KMS-11 (cell line): Measurements from ENCODE around the gene SPEM3.

Source experiments
- H2AFZ ChIP-seq: fragments of 200-600 bp; sonication (generic); 2 replicates; pipeline ENCODE4 v1.6.1; 2016; ENCODE audit warnings: antibody characterized with exemption, mixed run types, low read depth
- H3K27ac ChIP-seq: fragments of 200-600 bp; sonication (generic); 2 replicates; pipeline ENCODE4 v1.6.1; 2016; ENCODE audit warnings: mild to moderate bottlenecking, mixed run types
- H3K27me3 ChIP-seq: fragments of 200-600 bp; sonication (generic); 2 replicates; pipeline ENCODE4 v1.6.1; 2017; ENCODE audit warnings: mild to moderate bottlenecking, low read depth, mixed run types, moderate library complexity; ENCODE audit not compliant: insufficient read depth
- H3K36me3 ChIP-seq: fragments of 200-600 bp; sonication (generic); 2 replicates; pipeline ENCODE4 v1.6.1; 2017; ENCODE audit warnings: mild to moderate bottlenecking, mixed run types; ENCODE audit not compliant: insufficient read depth
- H3K4me1 ChIP-seq: fragments of 200-600 bp; sonication (generic); 2 replicates; pipeline ENCODE4 v1.6.1; 2016; ENCODE audit warnings: mild to moderate bottlenecking, low read depth, mixed run types; ENCODE audit not compliant: poor library complexity, severe bottlenecking
- H3K4me2 ChIP-seq: fragments of 200-600 bp; sonication (generic); 2 replicates; pipeline ENCODE4 v1.7.0; 2016; ENCODE audit warnings: mild to moderate bottlenecking, mixed run types
- H3K4me3 ChIP-seq: fragments of 200-600 bp; sonication (generic); IDR thresholded peaks from 2 replicates; pipeline ENCODE4 v1.6.1; 2017; ENCODE audit warnings: low read depth, low read length, mixed read lengths; ENCODE audit not compliant: insufficient read depth
- H3K79me2 ChIP-seq: fragments of 200-600 bp; sonication (generic); 2 replicates; pipeline ENCODE4 v1.6.1; 2016; ENCODE audit warnings: low read depth, mixed run types; ENCODE audit not compliant: insufficient read depth
- H3K9ac ChIP-seq: fragments of 200-600 bp; sonication (generic); 2 replicates; pipeline ENCODE4 v1.6.1; 2016; ENCODE audit warnings: mild to moderate bottlenecking, mixed run types
- H4K20me1 ChIP-seq: fragments of 200-600 bp; sonication (generic); 2 replicates; pipeline ENCODE4 v1.6.1; 2016; ENCODE audit warnings: mild to moderate bottlenecking, mixed run types; ENCODE audit not compliant: insufficient read depth
- TF ChIP-seq, protein P1 (sequence below): fragments of 200-600 bp; sonication (generic); conservative IDR thresholded peaks from 2 replicates; pipeline ENCODE4 v1.6.1; 2017; ENCODE audit warnings: low read depth, mild to moderate bottlenecking, antibody characterized with exemption, low read length, moderate library complexity, mixed read lengths

SPEM3 gene

DNA sequence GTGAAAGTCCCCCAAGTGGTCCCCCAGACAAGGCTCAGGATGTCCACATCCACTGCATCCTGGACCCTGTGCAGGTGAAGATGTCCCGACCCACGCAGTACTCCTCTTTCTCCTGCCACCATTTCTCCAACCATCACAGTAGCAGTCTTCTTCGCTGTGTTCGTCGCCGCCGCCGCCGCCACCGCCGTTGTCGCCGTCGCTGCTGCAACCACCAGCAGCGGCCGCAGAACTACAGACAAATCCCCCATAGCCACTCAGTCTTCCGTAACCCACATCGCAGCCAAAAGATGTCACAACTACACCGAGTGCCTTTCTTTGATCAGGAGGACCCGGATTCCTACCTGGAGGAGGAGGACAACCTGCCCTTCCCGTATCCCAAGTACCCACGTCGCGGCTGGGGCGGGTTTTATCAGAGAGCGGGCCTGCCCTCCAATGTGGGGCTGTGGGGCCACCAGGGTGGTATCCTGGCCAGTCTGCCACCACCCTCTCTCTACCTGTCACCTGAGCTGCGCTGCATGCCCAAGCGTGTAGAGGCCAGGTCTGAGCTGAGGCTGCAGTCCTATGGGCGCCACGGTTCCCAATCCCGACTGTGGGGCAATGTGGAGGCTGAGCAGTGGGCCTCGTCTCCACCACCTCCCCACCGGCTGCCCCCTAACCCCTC, 2.3 kb upstream of the SPEM3 start:
- no peaks in the 10 kb centered on the region for H3K36me3 ChIP-seq
- H4K20me1 ChIP-seq: no peaks in the 10 kb centered on the region
- TF ChIP-seq, protein P1, sequence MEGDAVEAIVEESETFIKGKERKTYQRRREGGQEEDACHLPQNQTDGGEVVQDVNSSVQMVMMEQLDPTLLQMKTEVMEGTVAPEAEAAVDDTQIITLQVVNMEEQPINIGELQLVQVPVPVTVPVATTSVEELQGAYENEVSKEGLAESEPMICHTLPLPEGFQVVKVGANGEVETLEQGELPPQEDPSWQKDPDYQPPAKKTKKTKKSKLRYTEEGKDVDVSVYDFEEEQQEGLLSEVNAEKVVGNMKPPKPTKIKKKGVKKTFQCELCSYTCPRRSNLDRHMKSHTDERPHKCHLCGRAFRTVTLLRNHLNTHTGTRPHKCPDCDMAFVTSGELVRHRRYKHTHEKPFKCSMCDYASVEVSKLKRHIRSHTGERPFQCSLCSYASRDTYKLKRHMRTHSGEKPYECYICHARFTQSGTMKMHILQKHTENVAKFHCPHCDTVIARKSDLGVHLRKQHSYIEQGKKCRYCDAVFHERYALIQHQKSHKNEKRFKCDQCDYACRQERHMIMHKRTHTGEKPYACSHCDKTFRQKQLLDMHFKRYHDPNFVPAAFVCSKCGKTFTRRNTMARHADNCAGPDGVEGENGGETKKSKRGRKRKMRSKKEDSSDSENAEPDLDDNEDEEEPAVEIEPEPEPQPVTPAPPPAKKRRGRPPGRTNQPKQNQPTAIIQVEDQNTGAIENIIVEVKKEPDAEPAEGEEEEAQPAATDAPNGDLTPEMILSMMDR: no peak
- no peaks in the 10 kb centered on the region for H3K4me1 ChIP-seq
- no peak overlapping the region for H3K4me3 ChIP-seq
- no peak overlapping the region for H3K27ac ChIP-seq
- no peak overlapping the region for H3K4me2 ChIP-seq
- no peak overlapping the region for H3K9ac ChIP-seq
- no peaks in the 10 kb centered on the region for H3K79me2 ChIP-seq
- H3K27me3 ChIP-seq: no peaks in the 10 kb centered on the region
- no peak overlapping the region for H2AFZ ChIP-seq

DNA sequence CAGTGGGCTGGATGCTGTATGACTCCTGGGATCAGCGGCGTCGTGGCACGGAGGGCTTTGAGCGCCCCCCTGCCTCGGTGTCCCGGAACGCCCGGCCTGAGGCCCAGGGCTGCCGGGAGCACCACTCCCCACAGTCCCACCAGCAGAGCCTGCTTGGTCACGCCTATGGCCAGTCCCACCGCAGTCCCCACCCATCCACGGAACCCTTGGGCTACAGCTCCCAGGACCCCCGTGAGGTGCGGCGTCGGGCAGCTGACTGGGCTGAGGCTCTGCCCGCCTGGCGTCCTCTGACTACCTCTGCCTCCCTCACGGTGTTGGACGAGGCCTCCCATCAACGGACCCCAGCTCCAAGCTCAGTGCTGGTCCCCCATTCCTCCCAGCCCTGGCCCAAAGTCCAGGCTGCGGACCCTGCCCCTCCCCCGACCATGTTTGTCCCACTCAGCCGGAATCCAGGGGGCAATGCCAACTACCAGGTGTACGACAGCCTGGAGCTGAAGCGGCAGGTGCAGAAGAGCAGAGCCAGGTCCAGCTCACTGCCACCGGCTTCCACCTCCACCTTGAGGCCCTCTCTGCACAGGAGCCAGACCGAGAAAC, 1.7 kb upstream of the SPEM3 start:
- Histone ChIP-seq H3K4me2 (no peak overlapping the region), H3K4me1 (no peaks in the 10 kb centered on the region), H3K27me3 (no peaks in the 10 kb centered on the region), H3K27ac (no peak overlapping the region), H4K20me1 (no peaks in the 10 kb centered on the region), H3K9ac (no peak overlapping the region), H3K79me2 (no peaks in the 10 kb centered on the region), H2AFZ (no peak overlapping the region), H3K36me3 (no peaks in the 10 kb centered on the region), H3K4me3 (no peak overlapping the region)
- TF ChIP-seq, protein P1: no peak

DNA sequence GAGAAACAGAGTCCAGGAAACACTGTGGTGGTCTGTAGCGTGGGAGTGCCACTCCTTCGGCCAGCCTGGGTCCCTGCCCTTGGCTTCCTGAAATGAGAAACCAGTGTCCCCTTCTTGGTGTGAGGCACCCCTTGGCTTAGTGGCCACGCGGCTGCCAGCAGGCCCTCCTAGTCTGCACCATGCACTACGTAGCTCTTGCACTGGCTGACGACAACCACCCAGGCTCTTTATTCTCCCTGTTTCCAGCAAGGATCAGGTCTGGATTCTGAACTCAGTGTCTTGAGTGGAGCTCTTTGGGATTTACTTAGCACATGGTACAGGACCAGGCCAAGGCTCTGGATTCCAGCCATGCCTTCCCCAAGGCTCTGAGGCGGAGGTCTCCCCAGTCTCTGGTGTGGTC, 1.1 kb upstream of the SPEM3 start:
- TF ChIP-seq, protein P1: no peak
- Histone ChIP-seq H3K27me3 (no peaks in the 10 kb centered on the region), H3K4me3 (no peak overlapping the region), H2AFZ (no peak overlapping the region), H3K36me3 (no peaks in the 10 kb centered on the region), H3K27ac (no peak overlapping the region), H4K20me1 (no peaks in the 10 kb centered on the region), H3K4me2 (no peak overlapping the region), H3K79me2 (no peaks in the 10 kb centered on the region), H3K9ac (no peak overlapping the region), H3K4me1 (no peaks in the 10 kb centered on the region)

DNA sequence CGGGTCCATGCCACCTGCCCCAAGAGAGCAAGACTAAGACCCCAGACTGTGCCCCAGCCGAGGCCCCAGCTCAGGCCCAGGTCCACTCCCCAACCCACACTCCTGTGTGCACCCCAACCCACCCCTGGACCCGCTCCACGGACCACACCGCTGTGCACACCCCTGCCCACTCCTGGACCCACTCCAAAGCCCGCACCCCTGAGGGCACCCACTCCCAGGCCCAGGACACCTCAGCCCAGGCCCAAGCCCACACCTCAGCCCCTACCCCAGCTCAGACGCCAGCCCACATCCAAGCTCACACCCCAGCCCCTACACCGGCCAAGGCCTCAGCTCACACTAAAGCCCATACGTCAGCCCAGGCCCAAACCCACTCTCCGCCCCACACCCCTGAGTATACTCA, 1.1 kb downstream of the SPEM3 start:
- Histone ChIP-seq H3K9ac (no peak overlapping the region), H2AFZ (no peak overlapping the region)

More for the DNA sequence above, 1.1 kb downstream of the SPEM3 start:
- Histone ChIP-seq H3K27ac (no peak overlapping the region), H4K20me1 (no peaks in the 10 kb centered on the region), H3K4me3 (no peak overlapping the region), H3K4me2 (no peak overlapping the region), H3K79me2 (no peaks in the 10 kb centered on the region), H3K36me3 (no peaks in the 10 kb centered on the region), H3K27me3 (no peaks in the 10 kb centered on the region), H3K4me1 (no peaks in the 10 kb centered on the region)
- TF ChIP-seq, protein P1: no peak
